ENCODE results near the gene B4GAT1. TPM values are rescaled to one million over a fixed set of nuclear protein-coding genes. Genes with fewer than 3 reads are reported as not detected.
A peak's percentile ranks its signal among the peaks of the same experiment; 100 is the strongest.
"Not testable (repeated sequence)": the region's sequence is repeated elsewhere in the genome, so short reads cannot be mapped to it uniquely, and the experiment has no call there.

B4GAT1 gene
- total RNA-seq, 1 donor from 2014 or later = 31.9 TPM

- H3K27me3 Mint-ChIP-seq = peaks cover 7% of the 10 kb centered on the region
- peaks cover 27% of the 10 kb centered on the region for H3K4me1 Mint-ChIP-seq (ENCODE audit: unreplicated experiment)
- H3K9me3 Mint-ChIP-seq = no peaks in the 10 kb centered on the region
- peak overlapping the region; percentile 77 for H3K27ac Mint-ChIP-seq
- H3K36me3 Mint-ChIP-seq = no peaks in the 10 kb centered on the region
- TF ChIP-seq, protein P1, sequence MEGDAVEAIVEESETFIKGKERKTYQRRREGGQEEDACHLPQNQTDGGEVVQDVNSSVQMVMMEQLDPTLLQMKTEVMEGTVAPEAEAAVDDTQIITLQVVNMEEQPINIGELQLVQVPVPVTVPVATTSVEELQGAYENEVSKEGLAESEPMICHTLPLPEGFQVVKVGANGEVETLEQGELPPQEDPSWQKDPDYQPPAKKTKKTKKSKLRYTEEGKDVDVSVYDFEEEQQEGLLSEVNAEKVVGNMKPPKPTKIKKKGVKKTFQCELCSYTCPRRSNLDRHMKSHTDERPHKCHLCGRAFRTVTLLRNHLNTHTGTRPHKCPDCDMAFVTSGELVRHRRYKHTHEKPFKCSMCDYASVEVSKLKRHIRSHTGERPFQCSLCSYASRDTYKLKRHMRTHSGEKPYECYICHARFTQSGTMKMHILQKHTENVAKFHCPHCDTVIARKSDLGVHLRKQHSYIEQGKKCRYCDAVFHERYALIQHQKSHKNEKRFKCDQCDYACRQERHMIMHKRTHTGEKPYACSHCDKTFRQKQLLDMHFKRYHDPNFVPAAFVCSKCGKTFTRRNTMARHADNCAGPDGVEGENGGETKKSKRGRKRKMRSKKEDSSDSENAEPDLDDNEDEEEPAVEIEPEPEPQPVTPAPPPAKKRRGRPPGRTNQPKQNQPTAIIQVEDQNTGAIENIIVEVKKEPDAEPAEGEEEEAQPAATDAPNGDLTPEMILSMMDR (conservative IDR thresholded peaks at IDR 0.05) = no peak
- no peak for DNase-seq (ENCODE audit: extremely low spot score, unreplicated experiment)
- H3K4me3 Mint-ChIP-seq = peak overlapping the region; percentile 93
Observed at GRCh38 chr11:66314186-66314501, 33.3 kb downstream of the B4GAT1 start.

- Mint-ChIP-seq H3K9me3 (no peaks in the 10 kb centered on the region), H3K27me3 (peaks cover 9% of the 10 kb centered on the region), H3K27ac (peak overlapping the region; percentile 77), H3K4me1 (ENCODE audit: unreplicated experiment) (peaks cover 21% of the 10 kb centered on the region), H3K4me3 (peak overlapping the region; percentile 93), H3K36me3 (no peaks in the 10 kb centered on the region)
- TF ChIP-seq, protein P1 (conservative IDR thresholded peaks at IDR 0.05) = peak; percentile 52
- peak; percentile 86 for DNase-seq (ENCODE audit: extremely low spot score, unreplicated experiment)
Observed at GRCh38 chr11:66313321-66314185, 33.9 kb downstream of the B4GAT1 start.

- Mint-ChIP-seq H3K36me3 (no peaks in the 10 kb centered on the region), H3K4me3 (peak overlapping the region; percentile 93), H3K27me3 (peaks cover 9% of the 10 kb centered on the region), H3K4me1 (ENCODE audit: unreplicated experiment) (peaks cover 15% of the 10 kb centered on the region), H3K27ac (peak overlapping the region; percentile 95), H3K9me3 (no peaks in the 10 kb centered on the region)
- peak; percentile 99 for DNase-seq (ENCODE audit: extremely low spot score, unreplicated experiment)
- TF ChIP-seq, protein P1 (conservative IDR thresholded peaks at IDR 0.05) = no peak
Observed at GRCh38 chr11:66312549-66313320, 34.7 kb downstream of the B4GAT1 start.

DNA sequence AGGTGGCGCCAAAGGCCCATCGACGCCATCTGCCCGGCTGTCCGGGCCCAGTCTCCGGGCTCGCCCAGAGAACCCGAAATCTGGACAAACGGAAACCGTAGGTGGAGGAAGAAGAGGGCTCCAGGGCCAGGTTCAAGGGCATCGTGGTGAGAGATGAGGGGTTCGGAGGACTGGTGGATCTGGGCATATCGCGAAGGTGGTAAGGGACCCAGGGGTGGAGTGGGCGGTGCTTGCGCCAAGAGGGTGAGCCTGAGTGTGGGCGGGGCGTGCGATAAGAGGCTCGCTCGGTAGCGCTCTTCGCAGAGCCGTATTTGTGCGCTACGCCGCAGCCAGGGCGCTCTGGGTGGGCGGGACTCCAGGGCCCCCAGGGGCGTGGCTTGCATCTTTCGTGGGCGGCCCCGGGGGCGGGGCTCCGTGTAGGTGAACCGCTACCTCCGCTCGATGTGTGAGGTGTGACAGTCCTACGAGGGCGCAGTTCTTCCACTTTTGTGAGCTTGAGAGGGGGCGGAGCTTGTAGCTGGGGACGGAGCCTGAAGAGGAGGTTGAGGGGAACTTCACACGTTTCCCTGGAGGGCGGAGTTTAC is 35.4 kb downstream of the B4GAT1 start:
- TF ChIP-seq, protein P1 (conservative IDR thresholded peaks at IDR 0.05) = peak; percentile 89
- Mint-ChIP-seq H3K4me3 (peak overlapping the region; percentile 93), H3K36me3 (no peaks in the 10 kb centered on the region), H3K9me3 (no peaks in the 10 kb centered on the region), H3K27ac (peak overlapping the region; percentile 95), H3K27me3 (peaks cover 15% of the 10 kb centered on the region), H3K4me1 (ENCODE audit: unreplicated experiment) (peaks cover 10% of the 10 kb centered on the region)
- DNase-seq (ENCODE audit: extremely low spot score, unreplicated experiment) = peak; percentile 90

DNA sequence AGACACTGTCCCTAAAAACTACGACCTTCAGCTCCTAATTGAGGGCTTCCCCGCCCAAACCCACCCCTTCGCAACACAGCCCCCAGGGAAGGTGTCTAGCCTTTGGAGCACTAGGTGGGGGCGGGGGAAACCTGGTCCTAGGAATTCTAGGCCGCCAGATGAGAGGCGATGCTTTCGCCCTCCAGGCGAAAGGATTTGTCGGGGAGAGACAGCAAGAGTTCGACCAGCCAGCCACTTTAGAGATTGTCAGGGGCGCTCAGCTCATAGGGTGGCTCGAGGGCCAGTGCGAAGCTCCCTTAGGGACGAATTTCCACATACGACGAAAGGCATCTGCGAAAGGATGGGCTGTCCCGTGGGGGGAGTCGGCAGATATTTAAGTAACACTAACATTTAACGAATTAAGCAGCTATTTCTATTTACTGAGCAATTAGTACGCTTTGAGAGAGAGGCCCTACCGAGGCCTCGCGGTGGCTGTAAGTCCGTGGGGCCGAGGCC is 35.9 kb downstream of the B4GAT1 start:
- TF ChIP-seq, protein P1 (conservative IDR thresholded peaks at IDR 0.05) = no peak
- Mint-ChIP-seq H3K27me3 (peaks cover 16% of the 10 kb centered on the region), H3K4me1 (ENCODE audit: unreplicated experiment) (peaks cover 10% of the 10 kb centered on the region)

DNA sequence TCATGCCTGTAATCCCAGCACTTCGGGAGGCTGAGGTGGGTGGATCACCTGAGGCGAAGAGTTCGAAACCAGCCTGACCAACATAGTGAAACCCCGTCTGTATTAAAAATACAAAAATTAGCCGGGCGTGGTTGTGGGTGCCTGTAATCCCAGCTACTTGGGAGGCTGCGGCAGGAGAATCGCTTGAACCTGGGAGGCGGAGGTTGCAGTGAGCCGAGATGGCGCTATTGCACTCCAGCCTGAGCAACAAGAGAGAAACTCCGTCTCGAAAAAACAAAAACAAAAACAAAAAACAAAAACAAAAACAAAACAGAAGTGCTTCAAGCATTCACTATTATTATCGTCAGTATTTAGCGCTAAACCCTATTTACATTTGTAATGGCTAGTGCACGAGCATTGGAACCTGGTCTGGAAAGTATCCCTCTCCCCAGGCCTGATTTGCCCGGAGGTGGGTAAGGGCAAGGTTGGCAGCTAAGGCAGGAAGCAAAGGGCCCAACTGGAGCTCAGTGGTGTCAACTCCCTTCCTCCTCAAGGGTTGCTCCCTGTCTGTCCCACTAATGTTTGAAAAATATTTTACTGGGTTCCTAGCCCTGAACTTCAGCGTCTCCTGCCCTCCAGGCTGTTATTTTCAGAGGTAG is 36.5 kb downstream of the B4GAT1 start:
- not testable (repeated sequence) for H3K4me1 Mint-ChIP-seq (ENCODE audit: unreplicated experiment); H3K27ac Mint-ChIP-seq; H3K4me3 Mint-ChIP-seq; H3K36me3 Mint-ChIP-seq; DNase-seq (ENCODE audit: extremely low spot score, unreplicated experiment); H3K9me3 Mint-ChIP-seq
- H3K27me3 Mint-ChIP-seq = peaks cover 16% of the 10 kb centered on the region

More for the DNA sequence above, 35.9 kb downstream of the B4GAT1 start:
- no peaks in the 10 kb centered on the region for H3K9me3 Mint-ChIP-seq
- H3K4me3 Mint-ChIP-seq = peak overlapping the region; percentile 93
- DNase-seq (ENCODE audit: extremely low spot score, unreplicated experiment) = no peak
- peak overlapping the region; percentile 95 for H3K27ac Mint-ChIP-seq
- H3K36me3 Mint-ChIP-seq = no peaks in the 10 kb centered on the region

All from type B pancreatic cell (in vitro differentiated cells).